AML-193 (cell line): ENCODE measurements around the gene CHSY3.

Experiments
- DNase-seq, 2 experiments: peaks; one replicate each; lab custom pipeline; 2025; lab: John Stamatoyannopoulos, UW

Gene CHSY3

GRCh38 chr5:129904102-129904666 is at the start of gene CHSY3:
Gene CHSY3 (plus strand): TSS chr5:129904465.
- DNase-seq = peak in 1 of 2 experiments; percentile 1

GRCh38 chr5:129856325-129856724 is 47.9 kb upstream of the CHSY3 start:
- DNase-seq = no peak

- DNase-seq = no peak
These were observed 47.1 kb upstream of the CHSY3 start for GRCh38 chr5:129857116-129857515.

- no peak for DNase-seq
These were observed 46.1 kb upstream of the CHSY3 start for GRCh38 chr5:129858131-129858675.

- DNase-seq = no peak
These were observed 19.9 kb upstream of the CHSY3 start for GRCh38 chr5:129884322-129884721.

- DNase-seq = no peak
These were observed 4.8 kb upstream of the CHSY3 start for GRCh38 chr5:129899454-129899853.

- DNase-seq = no peak
These were observed 1.4 kb upstream of the CHSY3 start for GRCh38 chr5:129902816-129903215.

- DNase-seq = no peak
These were observed 681 bp upstream of the CHSY3 start for GRCh38 chr5:129903466-129904101.

GRCh38 chr5:129904667-129905472 is 605 bp downstream of the CHSY3 start:
- no peak for DNase-seq

- no peak for DNase-seq
These were observed 1.4 kb downstream of the CHSY3 start for GRCh38 chr5:129905473-129906176.

GRCh38 chr5:129906177-129906887 is 2.1 kb downstream of the CHSY3 start:
- DNase-seq = no peak

- DNase-seq = no peak
These were observed 5.0 kb downstream of the CHSY3 start for GRCh38 chr5:129909225-129909624.

GRCh38 chr5:129912601-129913255 is 8.5 kb downstream of the CHSY3 start:
- DNase-seq = no peak

GRCh38 chr5:129915415-129915814 is 11.2 kb downstream of the CHSY3 start:
- no peak for DNase-seq

- no peak for DNase-seq
These were observed 13.0 kb downstream of the CHSY3 start for GRCh38 chr5:129917224-129917623.

- no peak for DNase-seq
These were observed 16.9 kb downstream of the CHSY3 start for GRCh38 chr5:129921204-129921603.

GRCh38 chr5:129930221-129930620 is 26.0 kb downstream of the CHSY3 start:
- DNase-seq = no peak

- DNase-seq = no peak
These were observed 31.4 kb downstream of the CHSY3 start for GRCh38 chr5:129935626-129936025.

GRCh38 chr5:129938077-129938476 is 33.8 kb downstream of the CHSY3 start:
- no peak for DNase-seq

- no peak for DNase-seq
These were observed 39.7 kb downstream of the CHSY3 start for GRCh38 chr5:129943936-129944335.

GRCh38 chr5:129945028-129945427 is 40.8 kb downstream of the CHSY3 start:
- DNase-seq = no peak
